A549 (cell line): ENCODE data around the gene PRSS1. TPM values are rescaled to one million over a fixed set of nuclear protein-coding genes. Genes with fewer than 3 reads are reported as not detected.

Experiments
- ATAC-seq, 2 experiments: fragments of 200-7000 bp in 1 of 2; fragments of >200 bp in 1 of 2; cut with Nextera tagmentation in 1 of 2; cut with Tn5 transposase in 1 of 2; 3 replicates each; pipeline versions ENCODE4 v1.8.0 to v1.9.1; 2018 to 2020; ENCODE audit warnings: mild to moderate bottlenecking in 1 of 2, moderate library complexity in 1 of 2
- CTCF ChIA-PET: fragments of 300-600 bp; sonication (Branson Sonifier 250); formaldehyde crosslinking; extraction: SDS; loops from one replicate; lab custom pipeline; 2021; ENCODE audit warnings: antibody characterized with exemption, inconsistent platforms; lab: Yijun Ruan, JAX
- POLR2A ChIA-PET: fragments of 350-600 bp; formaldehyde crosslinking; extraction: SDS; loops from one replicate; lab custom pipeline; 2021; ENCODE audit warnings: antibody characterized with exemption, inconsistent platforms; lab: Yijun Ruan, JAX
- DNase-seq, 2 experiments: peaks; one replicate each; pipeline versions ENCODE4 v3.0.0 to v3.0.0-alpha.2; 2011 to 2016; ENCODE audit warnings: low read depth in 1 of 2, low spot score in 1 of 2
- FAIRE-seq: peaks from 2 replicates; lab custom pipeline; 2011; peaks lifted over from hg19 to GRCh38; lab: Jason Lieb, UNC
- H3K27ac ChIP-seq, 2 experiments: fragments of >200 bp; sonication (Bioruptor Twin); formaldehyde crosslinking; 3 replicates each; pipeline ENCODE4 v1.5.1; 2016 to 2017
- H3K4me1 ChIP-seq: fragments of >200 bp; sonication (Bioruptor Twin); formaldehyde crosslinking; 3 replicates; pipeline ENCODE4 v1.6.1; 2016
- H3K4me2 ChIP-seq: fragments of >200 bp; sonication (Bioruptor Twin); formaldehyde crosslinking; 3 replicates; pipeline ENCODE4 v1.6.1; 2016
- H3K4me3 ChIP-seq: fragments of >200 bp; sonication (Bioruptor Twin); formaldehyde crosslinking; 3 replicates; pipeline ENCODE4 v1.5.1; 2016
- H3K9me3 ChIP-seq: fragments of >200 bp; sonication (Bioruptor Twin); formaldehyde crosslinking; 3 replicates; pipeline ENCODE4 v1.6.1; 2016
- CBX2 ChIP-seq: fragments of 200-600 bp; sonication (generic); IDR thresholded peaks from 2 replicates; pipeline ENCODE4 v1.6.1; 2016; ENCODE audit warnings: low read depth, mild to moderate bottlenecking, borderline replicate concordance
- EHMT2 ChIP-seq: fragments of 200-600 bp; sonication (generic); IDR thresholded peaks from 2 replicates; pipeline ENCODE4 v1.6.1; 2016; ENCODE audit warnings: antibody characterized with exemption, low read depth, mild to moderate bottlenecking, moderate library complexity
- EP300 ChIP-seq, 2 experiments: fragments of >200 bp; sonication (Bioruptor Twin); formaldehyde crosslinking; IDR thresholded peaks; 2 replicates in 1 of 2; 3 replicates in 1 of 2; pipeline ENCODE4 v1.6.1; 2016 to 2017
- FOSB ChIP-seq: fragments of 250-450 bp; sonication (Bioruptor Pico); IDR thresholded peaks from 2 replicates; pipeline ENCODE4 v1.5.0; 2020; ENCODE audit warnings: mild to moderate bottlenecking, moderate library complexity
- FOSL2 ChIP-seq, 2 experiments: fragments of 450-650 bp in 1 of 2; fragments of >200 bp in 1 of 2; sonication (Bioruptor Twin) in 1 of 2; formaldehyde crosslinking; IDR thresholded peaks; 2 replicates each; pipeline versions ENCODE4 v1.5.0 to v1.6.1; 2016 to 2020; ENCODE audit warnings: mild to moderate bottlenecking in 1 of 2, moderate library complexity in 1 of 2
- HDAC2 ChIP-seq: fragments of 200-600 bp; sonication (generic); IDR thresholded peaks from 2 replicates; pipeline ENCODE4 v1.6.1; 2016
- HEYL ChIP-seq: fragments of 250-450 bp; sonication (Bioruptor Pico); IDR thresholded peaks from 2 replicates; pipeline ENCODE4 v1.8.0; 2021; ENCODE audit warnings: mild to moderate bottlenecking, moderate library complexity
- KDM1A ChIP-seq: fragments of 200-600 bp; sonication (generic); IDR thresholded peaks from 2 replicates; pipeline ENCODE4 v1.6.1; 2016; ENCODE audit warnings: low read depth, mild to moderate bottlenecking
- MYC ChIP-seq: IDR thresholded peaks from 2 replicates; pipeline ENCODE4 v1.6.1; 2012; ENCODE audit warnings: mild to moderate bottlenecking, inconsistent platforms, low read length, improper control_type of control experiment, borderline replicate concordance
- NR3C1 ChIP-seq: fragments of >200 bp; sonication (Bioruptor Twin); formaldehyde crosslinking; IDR thresholded peaks from 3 replicates; pipeline ENCODE4 v1.6.1; 2017
- POLR2AphosphoS2 ChIP-seq: conservative IDR thresholded peaks from 2 replicates; pipeline ENCODE4 v1.6.1; 2012; ENCODE audit warnings: low read length, improper control_type of control experiment, inconsistent platforms
- RAD21 ChIP-seq, 2 experiments: fragments of >200 bp in 1 of 2; sonication (Bioruptor Twin) in 1 of 2; formaldehyde crosslinking in 1 of 2; IDR thresholded peaks in 1 of 2; conservative IDR thresholded peaks in 1 of 2; 2 replicates in 1 of 2; 3 replicates in 1 of 2; pipeline ENCODE4 v1.6.1; 2012 to 2018; ENCODE audit warnings: inconsistent platforms in 1 of 2
- SMC3 ChIP-seq: fragments of >200 bp; sonication (Bioruptor Twin); formaldehyde crosslinking; IDR thresholded peaks from 3 replicates; pipeline ENCODE4 v1.6.1; 2018; ENCODE audit warnings: inconsistent platforms
- TFCP2L1 ChIP-seq: fragments of 250-450 bp; sonication (Bioruptor Pico); IDR thresholded peaks from 2 replicates; pipeline ENCODE4 v1.5.0; 2021; ENCODE audit warnings: mild to moderate bottlenecking
- WGBS: methylation state at CpG from one replicate; pipeline ENCODE4 v1.1.6; 2017; ENCODE audit errors: missing lambda C conversion rate; 5-methylcytosine and 5-hydroxymethylcytosine counted together
- polyA plus RNA-seq, 4 experiments: library from polyadenylated mRNA; depleted of rRNA in 3 of 4; stranded (reverse); fragments of >200 nt; fragmentation: RNase III in 1 of 4; extraction: RNeasy Plus Mini Kit Qiagen cat#74134 plus additional on column Dnase treatment in 1 of 4; gene quantifications; 2 replicates in 3 of 4; 3 replicates in 1 of 4; pipeline ENCODE4 v1.2.3, GENCODE V29; 2011 to 2017
- TF ChIP-seq, protein P1 (sequence below): IDR thresholded peaks from 2 replicates; pipeline ENCODE4 v1.6.1; 2012
- TF ChIP-seq, protein P2 (sequence below): fragments of >200 bp; sonication (Bioruptor Twin); formaldehyde crosslinking; IDR thresholded peaks from 2 replicates; pipeline ENCODE4 v1.6.1; 2016
- TF ChIP-seq, protein P3 (sequence below): fragments of 150-350 bp; IDR thresholded peaks from 2 replicates; pipeline ENCODE4 v1.6.1; 2014; ENCODE audit warnings: low read depth, mild to moderate bottlenecking, low read length
- TF ChIP-seq, protein P4 (sequence below): fragments of >200 bp; sonication (Bioruptor Twin); formaldehyde crosslinking; IDR thresholded peaks from 3 replicates; pipeline ENCODE4 v1.5.1; 2016
- TF ChIP-seq, protein P5 (sequence below): IDR thresholded peaks from 2 replicates; pipeline ENCODE4 v1.6.1; 2012; ENCODE audit warnings: low read depth, borderline replicate concordance

The PRSS1 gene
- polyA plus RNA-seq, 2 of the 4 experiments (the other 2 are of a cell fraction) = not detected

DNA sequence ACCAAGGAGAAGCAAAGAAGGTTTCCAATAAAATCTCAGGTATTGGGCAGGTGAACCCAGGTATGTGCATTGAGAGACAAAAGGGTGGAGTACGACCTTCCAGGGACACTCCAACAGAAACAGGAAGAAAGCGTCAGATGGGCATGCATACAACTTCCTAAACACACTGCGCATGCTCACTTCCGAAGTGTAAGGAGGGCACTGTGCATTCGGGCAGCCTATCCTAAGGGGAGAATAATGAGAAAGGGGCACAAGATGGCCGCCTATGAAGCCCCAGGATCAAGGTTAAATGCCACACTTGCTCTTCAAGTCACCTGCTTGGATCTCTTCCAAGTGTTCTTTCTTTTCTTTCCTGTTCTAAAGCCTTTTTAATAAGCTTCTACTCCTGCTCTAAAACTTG, 39.4 kb upstream of the PRSS1 start:
- H3K27ac ChIP-seq = no peak overlapping the region
- no peak for ATAC-seq
- no peak overlapping the region for H3K4me3 ChIP-seq
- 30% methylated on average over 6 of the region's 6 CpGs for WGBS
- TF ChIP-seq FOSB (CRISPR knock-in tag) = no peak
- no peak for TF ChIP-seq EHMT2
- TF ChIP-seq, protein P1, sequence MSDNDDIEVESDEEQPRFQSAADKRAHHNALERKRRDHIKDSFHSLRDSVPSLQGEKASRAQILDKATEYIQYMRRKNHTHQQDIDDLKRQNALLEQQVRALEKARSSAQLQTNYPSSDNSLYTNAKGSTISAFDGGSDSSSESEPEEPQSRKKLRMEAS = no peak
- TF ChIP-seq NR3C1 = no peak
- no peak for TF ChIP-seq POLR2AphosphoS2
- TF ChIP-seq TFCP2L1 = no peak
- TF ChIP-seq HDAC2 = no peak
- TF ChIP-seq, protein P2, sequence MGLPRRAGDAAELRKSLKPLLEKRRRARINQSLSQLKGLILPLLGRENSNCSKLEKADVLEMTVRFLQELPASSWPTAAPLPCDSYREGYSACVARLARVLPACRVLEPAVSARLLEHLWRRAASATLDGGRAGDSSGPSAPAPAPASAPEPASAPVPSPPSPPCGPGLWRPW = no peak
- no peak for TF ChIP-seq FOSL2 (IDR thresholded peaks at IDR 0.05)
- no peak for TF ChIP-seq FOSL2 (CRISPR knock-in tag; IDR thresholded peaks at IDR 0.05)
- TF ChIP-seq, all 56 proteins: peak for 0
- POLR2A ChIA-PET = no interaction called here
- H3K9me3 ChIP-seq = no peaks in the 10 kb centered on the region
- H3K4me2 ChIP-seq = no peak overlapping the region
- FAIRE-seq (no peak), DNase-seq (no peak)
- no peaks in the 10 kb centered on the region for H3K4me1 ChIP-seq
- CTCF ChIA-PET = interaction anchor here (1.4 kb wide), 1 partner anchor 73 kb away, joined by 3 read pairs; no protein-coding TSS in a partner anchor

DNA sequence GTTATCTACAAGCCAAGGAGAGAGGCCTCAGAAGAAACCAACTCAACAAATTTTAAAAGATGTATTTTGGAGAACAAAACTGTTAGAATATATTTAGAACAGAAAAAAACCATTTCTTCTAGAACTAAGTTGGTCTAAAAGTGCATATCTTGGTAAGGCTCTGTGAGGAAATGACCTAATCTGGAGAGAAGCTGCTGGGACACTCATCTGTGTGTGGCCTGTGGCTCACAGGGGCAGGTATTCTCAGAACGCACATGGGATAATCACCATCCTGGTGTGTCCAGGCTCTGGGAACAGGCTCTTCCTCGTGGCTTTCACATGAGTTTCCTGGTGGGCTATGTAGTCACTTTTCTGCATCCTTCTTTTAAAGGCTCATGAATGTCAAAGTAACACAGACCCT, 38.1 kb upstream of the PRSS1 start:
- FAIRE-seq (no peak), ATAC-seq (no peak), DNase-seq (no peak)
- Histone ChIP-seq H3K4me2 (no peak overlapping the region), H3K9me3 (no peaks in the 10 kb centered on the region), H3K4me3 (no peak overlapping the region), H3K27ac (no peak overlapping the region), H3K4me1 (no peaks in the 10 kb centered on the region)
- ChIA-PET POLR2A (no interaction called here), CTCF (interaction anchor here (1.6 kb wide), 1 partner anchor 228 kb away, joined by 4 read pairs; no protein-coding TSS in a partner anchor)
- 0% methylated on average over 2 of the region's 2 CpGs for WGBS
- TF ChIP-seq KDM1A (no peak), MYC (no peak), HEYL (CRISPR knock-in tag) (no peak)
- TF ChIP-seq, protein P3, sequence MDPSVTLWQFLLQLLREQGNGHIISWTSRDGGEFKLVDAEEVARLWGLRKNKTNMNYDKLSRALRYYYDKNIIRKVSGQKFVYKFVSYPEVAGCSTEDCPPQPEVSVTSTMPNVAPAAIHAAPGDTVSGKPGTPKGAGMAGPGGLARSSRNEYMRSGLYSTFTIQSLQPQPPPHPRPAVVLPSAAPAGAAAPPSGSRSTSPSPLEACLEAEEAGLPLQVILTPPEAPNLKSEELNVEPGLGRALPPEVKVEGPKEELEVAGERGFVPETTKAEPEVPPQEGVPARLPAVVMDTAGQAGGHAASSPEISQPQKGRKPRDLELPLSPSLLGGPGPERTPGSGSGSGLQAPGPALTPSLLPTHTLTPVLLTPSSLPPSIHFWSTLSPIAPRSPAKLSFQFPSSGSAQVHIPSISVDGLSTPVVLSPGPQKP = no peak
- TF ChIP-seq, protein P2 = no peak

DNA sequence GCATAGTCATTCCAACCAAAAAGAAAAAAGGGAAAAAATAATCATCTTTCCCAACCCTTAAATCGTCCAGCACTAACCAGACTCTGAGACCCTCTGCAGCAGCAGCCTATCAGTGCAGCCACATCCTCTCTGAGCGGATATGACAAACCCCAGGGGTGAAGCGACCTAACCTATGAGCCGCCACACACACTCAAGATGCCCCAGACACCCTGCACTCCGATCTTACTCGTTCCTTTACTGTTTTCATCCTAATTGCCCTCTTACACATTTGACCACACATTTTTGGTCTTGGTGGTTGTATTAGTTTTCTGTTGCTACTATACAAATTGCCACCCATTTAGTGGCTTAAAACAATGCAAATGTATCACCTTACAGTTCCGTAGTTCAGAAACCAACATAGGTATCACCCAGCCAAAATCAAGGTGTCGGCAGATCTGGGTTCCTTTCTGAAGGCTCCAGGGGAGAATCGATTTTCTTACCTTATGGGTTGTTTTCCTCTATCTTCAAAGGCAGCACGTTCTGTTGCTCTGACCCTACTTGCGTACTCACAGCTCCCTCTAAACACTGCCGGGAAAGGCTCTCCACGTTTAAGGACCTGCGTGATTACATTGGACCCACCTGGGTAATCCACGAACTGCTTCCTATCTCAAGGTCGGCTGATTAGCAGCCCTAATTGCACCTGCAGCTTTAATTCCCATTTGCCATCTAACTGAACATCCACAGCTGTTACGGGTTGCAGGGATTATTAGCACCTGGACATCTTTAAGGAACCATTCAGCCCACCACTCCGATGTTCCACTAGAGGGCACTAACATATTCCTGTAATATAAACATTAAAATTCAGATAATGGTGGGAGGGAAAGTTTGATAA, 37.3 kb upstream of the PRSS1 start:
- 10% methylated on average over 18 of the region's 18 CpGs for WGBS
- ChIA-PET CTCF (interaction anchor here (0.9 to 1.6 kb wide), 4 partner anchors 61 to 229 kb away, joined by 3 to 4 read pairs (median 3); no protein-coding TSS in a partner anchor), POLR2A (no interaction called here)
- Histone ChIP-seq H3K9me3 (no peaks in the 10 kb centered on the region), H3K4me1 (no peaks in the 10 kb centered on the region), H3K4me2 (no peak overlapping the region), H3K4me3 (no peak overlapping the region), H3K27ac (no peak overlapping the region)
- peak; percentile 15 to 27 for DNase-seq
- no peak for FAIRE-seq
- peak in 1 of 2 experiments; percentile 78; a peak in 3 of 6 replicates for ATAC-seq
- TF ChIP-seq, protein P4, sequence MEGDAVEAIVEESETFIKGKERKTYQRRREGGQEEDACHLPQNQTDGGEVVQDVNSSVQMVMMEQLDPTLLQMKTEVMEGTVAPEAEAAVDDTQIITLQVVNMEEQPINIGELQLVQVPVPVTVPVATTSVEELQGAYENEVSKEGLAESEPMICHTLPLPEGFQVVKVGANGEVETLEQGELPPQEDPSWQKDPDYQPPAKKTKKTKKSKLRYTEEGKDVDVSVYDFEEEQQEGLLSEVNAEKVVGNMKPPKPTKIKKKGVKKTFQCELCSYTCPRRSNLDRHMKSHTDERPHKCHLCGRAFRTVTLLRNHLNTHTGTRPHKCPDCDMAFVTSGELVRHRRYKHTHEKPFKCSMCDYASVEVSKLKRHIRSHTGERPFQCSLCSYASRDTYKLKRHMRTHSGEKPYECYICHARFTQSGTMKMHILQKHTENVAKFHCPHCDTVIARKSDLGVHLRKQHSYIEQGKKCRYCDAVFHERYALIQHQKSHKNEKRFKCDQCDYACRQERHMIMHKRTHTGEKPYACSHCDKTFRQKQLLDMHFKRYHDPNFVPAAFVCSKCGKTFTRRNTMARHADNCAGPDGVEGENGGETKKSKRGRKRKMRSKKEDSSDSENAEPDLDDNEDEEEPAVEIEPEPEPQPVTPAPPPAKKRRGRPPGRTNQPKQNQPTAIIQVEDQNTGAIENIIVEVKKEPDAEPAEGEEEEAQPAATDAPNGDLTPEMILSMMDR = peak; percentile 52
- TF ChIP-seq, protein P1 = no peak
- TF ChIP-seq CBX2 (no peak), SMC3 (peak; percentile 28; the same call in 1 of the 3 replicates), EP300 (IDR thresholded peaks at IDR 0.05) (no peak), RAD21 (conservative IDR thresholded peaks at IDR 0.05 in 1 of 2, IDR thresholded peaks at IDR 0.05 in 1 of 2) (peak in 1 of 2 experiments; percentile 30; a peak in 2 of 5 replicates)
- TF ChIP-seq, protein P5, sequence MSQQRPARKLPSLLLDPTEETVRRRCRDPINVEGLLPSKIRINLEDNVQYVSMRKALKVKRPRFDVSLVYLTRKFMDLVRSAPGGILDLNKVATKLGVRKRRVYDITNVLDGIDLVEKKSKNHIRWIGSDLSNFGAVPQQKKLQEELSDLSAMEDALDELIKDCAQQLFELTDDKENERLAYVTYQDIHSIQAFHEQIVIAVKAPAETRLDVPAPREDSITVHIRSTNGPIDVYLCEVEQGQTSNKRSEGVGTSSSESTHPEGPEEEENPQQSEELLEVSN = no peak
